Karpas-422 (cell line): Measurements from ENCODE around the gene STK33. TPM values are rescaled to one million over a fixed set of nuclear protein-coding genes. Genes with fewer than 3 reads are reported as not detected.

Source experiments
- DNase-seq: peaks from one replicate; pipeline ENCODE4 v3.0.0-alpha.2; 2015
- H2AFZ ChIP-seq: fragments of 200-600 bp; sonication (generic); 2 replicates; pipeline ENCODE4 v1.6.1; 2014; ENCODE audit warnings: antibody characterized with exemption, low read length, mixed read lengths
- H3K27ac ChIP-seq: fragments of 200-600 bp; sonication (generic); 2 replicates; pipeline ENCODE4 v1.5.1; 2014; ENCODE audit warnings: mild to moderate bottlenecking, low read length, moderate library complexity
- H3K27me3 ChIP-seq: fragments of 200-600 bp; sonication (generic); 2 replicates; pipeline ENCODE4 v1.6.1; 2014; ENCODE audit warnings: low read length, mixed read lengths
- H3K36me3 ChIP-seq: fragments of 200-600 bp; sonication (generic); 2 replicates; pipeline ENCODE4 v1.6.1; 2014; ENCODE audit warnings: low read length, mixed read lengths; ENCODE audit not compliant: insufficient read depth
- H3K4me1 ChIP-seq: fragments of 200-600 bp; sonication (generic); 2 replicates; pipeline ENCODE4 v1.6.1; 2014; ENCODE audit warnings: mild to moderate bottlenecking, low read length, mixed read lengths
- H3K4me2 ChIP-seq: fragments of 200-600 bp; sonication (generic); 2 replicates; pipeline ENCODE4 v1.6.1; 2014; ENCODE audit warnings: low read length, low read depth, mild to moderate bottlenecking; ENCODE audit not compliant: poor library complexity, severe bottlenecking
- H3K4me3 ChIP-seq: fragments of 200-600 bp; sonication (generic); 2 replicates; pipeline ENCODE4 v1.5.1; 2014; ENCODE audit warnings: mild to moderate bottlenecking, antibody characterized with exemption, low read length, mixed read lengths
- H3K79me2 ChIP-seq: fragments of 200-600 bp; sonication (generic); 2 replicates; pipeline ENCODE4 v1.6.1; 2014; ENCODE audit warnings: mild to moderate bottlenecking, low read length, mixed read lengths
- H3K9ac ChIP-seq: fragments of 200-600 bp; sonication (generic); 2 replicates; pipeline ENCODE4 v1.6.0; 2014; ENCODE audit warnings: low read length
- H3K9me2 ChIP-seq: fragments of 200-600 bp; sonication (generic), shearing (Covaris generic); replicated peaks from 2 replicates; pipeline ENCODE4 v1.6.0; 2014; ENCODE audit warnings: mild to moderate bottlenecking, low read length, moderate library complexity; ENCODE audit not compliant: insufficient read depth
- H3K9me3 ChIP-seq: fragments of 300-700, 200-600 bp; sonication (generic); 2 replicates; pipeline ENCODE4 v1.6.1; 2014; ENCODE audit warnings: low read length, mixed read lengths
- H4K20me1 ChIP-seq: fragments of 200-600 bp; sonication (generic); 2 replicates; pipeline ENCODE4 v1.6.1; 2014; ENCODE audit warnings: mild to moderate bottlenecking, antibody characterized with exemption, low read length, low read depth; ENCODE audit not compliant: insufficient read depth
- total RNA-seq: library from RNA; depleted of rRNA; stranded (reverse); fragments of >200 nt; shearing (Covaris generic); gene quantifications from 2 replicates; pipeline ENCODE4 v1.2.3, GENCODE V29; 2014; ENCODE audit warnings: low replicate concordance

STK33 gene
- total RNA-seq, 1 experiment from 2014 or later = 20.2 TPM

DNA sequence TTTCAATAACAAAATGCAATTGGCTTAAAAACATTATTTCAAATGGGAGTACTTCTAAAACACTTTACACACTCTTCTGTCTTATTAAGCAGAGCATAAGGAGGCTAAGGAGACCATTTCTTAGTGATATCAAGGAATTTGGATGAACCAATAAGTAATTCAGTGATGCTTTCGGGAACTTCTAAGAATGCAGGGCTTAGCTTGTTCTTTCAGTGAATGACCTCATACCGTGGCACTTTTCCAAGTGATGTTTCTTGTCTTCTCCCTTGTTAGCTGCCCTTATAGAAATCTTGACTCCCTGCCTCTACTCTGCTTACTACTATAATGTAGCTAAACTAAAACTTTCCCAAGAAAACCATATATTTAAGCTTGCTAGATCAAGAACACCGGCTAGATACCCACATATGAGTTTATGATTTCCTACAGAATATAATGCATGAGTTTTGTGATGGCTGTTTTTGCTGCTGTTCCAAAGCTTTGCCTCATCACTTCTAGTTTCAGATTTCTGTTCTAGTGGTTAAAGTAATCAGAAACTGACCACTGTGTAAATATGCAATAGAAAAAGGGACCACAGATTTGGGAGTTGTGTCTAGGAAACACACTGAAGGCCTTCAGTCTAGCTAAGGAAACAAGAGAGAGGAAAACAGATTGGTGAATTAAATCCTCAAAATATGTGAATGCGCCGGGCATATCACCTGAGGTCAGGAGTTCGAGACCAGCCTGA, 37.5 kb upstream of the STK33 start:
- Histone ChIP-seq H3K27ac (no peak overlapping the region), H4K20me1 (no peaks in the 10 kb centered on the region), H3K4me1 (no peaks in the 10 kb centered on the region), H3K9me3 (no peaks in the 10 kb centered on the region), H3K9me2 (no peaks in the 10 kb centered on the region), H3K4me3 (no peak overlapping the region), H2AFZ (no peak overlapping the region), H3K27me3 (no peaks in the 10 kb centered on the region), H3K79me2 (no peaks in the 10 kb centered on the region), H3K4me2 (no peak overlapping the region), H3K9ac (no peak overlapping the region), H3K36me3 (no peaks in the 10 kb centered on the region)
- DNase-seq = no peak

DNA sequence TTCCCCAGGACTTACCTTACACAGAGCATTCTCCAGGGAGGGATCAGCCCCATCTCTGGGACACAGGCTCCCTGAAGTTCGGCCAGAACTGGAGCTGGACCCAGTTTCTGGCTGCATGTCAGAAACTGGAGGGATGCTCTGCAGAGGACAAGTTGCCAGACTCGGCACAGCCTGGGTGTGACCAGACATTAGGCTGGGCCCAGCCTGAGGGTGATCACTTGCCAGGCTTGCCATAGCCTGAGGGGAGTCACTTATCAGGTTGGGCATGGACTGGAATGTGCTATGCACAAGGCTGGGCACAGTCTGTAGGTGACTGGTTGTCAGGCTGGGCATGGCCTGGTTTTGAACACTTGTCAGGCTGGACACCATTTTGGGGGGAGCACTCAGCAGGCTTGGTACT, 30.7 kb upstream of the STK33 start:
- no peak overlapping the region for H3K4me2 ChIP-seq
- no peaks in the 10 kb centered on the region for H3K9me2 ChIP-seq
- H3K9me3 ChIP-seq = no peaks in the 10 kb centered on the region
- H2AFZ ChIP-seq = no peak overlapping the region
- H3K27me3 ChIP-seq = no peaks in the 10 kb centered on the region
- H4K20me1 ChIP-seq = no peaks in the 10 kb centered on the region
- no peak overlapping the region for H3K27ac ChIP-seq
- DNase-seq = no peak
- no peaks in the 10 kb centered on the region for H3K79me2 ChIP-seq
- H3K4me1 ChIP-seq = peaks cover 5% of the 10 kb centered on the region; the same call in 1 of the 2 replicates
- no peak overlapping the region for H3K4me3 ChIP-seq
- H3K9ac ChIP-seq = no peak overlapping the region
- no peaks in the 10 kb centered on the region for H3K36me3 ChIP-seq

DNA sequence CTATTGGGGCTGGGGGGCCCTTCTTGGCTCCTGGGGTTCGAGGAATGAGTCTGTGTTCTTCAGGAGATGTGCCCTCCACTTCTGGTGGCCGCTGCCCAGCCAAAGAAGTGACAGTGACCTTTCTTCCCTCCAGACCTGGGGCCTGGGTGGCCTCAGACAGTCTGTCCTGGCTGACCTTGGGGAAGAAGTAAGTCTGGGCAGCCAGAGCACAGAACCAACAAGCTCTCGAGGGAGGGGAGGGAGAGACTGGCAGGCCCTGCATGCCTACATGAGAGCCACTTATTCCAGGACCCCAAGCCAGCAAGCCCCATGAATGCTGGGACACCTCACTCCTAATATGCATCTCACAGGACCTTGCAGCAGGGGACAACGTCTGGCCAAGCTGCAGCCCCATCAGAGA, 27.1 kb upstream of the STK33 start:
- H3K4me1 ChIP-seq = peaks cover 5% of the 10 kb centered on the region; the same call in 1 of the 2 replicates
- no peaks in the 10 kb centered on the region for H3K9me3 ChIP-seq
- H3K9me2 ChIP-seq = no peaks in the 10 kb centered on the region
- H3K79me2 ChIP-seq = no peaks in the 10 kb centered on the region
- H3K36me3 ChIP-seq = no peaks in the 10 kb centered on the region
- H3K4me3 ChIP-seq = no peak overlapping the region
- no peak overlapping the region for H3K9ac ChIP-seq
- H2AFZ ChIP-seq = no peak overlapping the region
- H3K4me2 ChIP-seq = no peak overlapping the region
- H3K27ac ChIP-seq = no peak overlapping the region
- DNase-seq = no peak
- H3K27me3 ChIP-seq = no peaks in the 10 kb centered on the region
- H4K20me1 ChIP-seq = no peaks in the 10 kb centered on the region

DNA sequence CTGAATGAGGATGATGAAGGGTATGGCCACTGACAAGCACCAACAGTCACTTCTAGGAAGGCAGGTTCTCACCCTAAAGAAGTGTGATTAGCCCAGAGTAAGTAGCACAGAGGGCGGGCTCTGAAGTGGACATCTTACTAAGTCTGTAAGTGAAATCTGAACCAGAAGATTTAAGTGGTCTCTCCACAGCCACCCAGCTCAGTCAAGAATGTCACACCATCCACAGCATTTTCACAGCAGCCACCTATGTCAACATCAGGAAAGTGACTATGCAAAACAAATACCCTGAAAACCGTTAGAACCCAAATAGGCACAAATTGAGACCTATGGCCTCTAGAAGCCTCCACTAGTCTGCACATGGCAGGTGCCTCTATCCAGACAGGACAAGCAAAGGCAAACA, 23.0 kb upstream of the STK33 start:
- Histone ChIP-seq H3K4me2 (no peak overlapping the region), H3K27me3 (no peaks in the 10 kb centered on the region), H3K9me2 (no peaks in the 10 kb centered on the region), H3K9me3 (no peaks in the 10 kb centered on the region), H4K20me1 (no peaks in the 10 kb centered on the region), H2AFZ (no peak overlapping the region), H3K27ac (no peak overlapping the region), H3K79me2 (no peaks in the 10 kb centered on the region), H3K4me1 (no peaks in the 10 kb centered on the region), H3K9ac (no peak overlapping the region), H3K36me3 (no peaks in the 10 kb centered on the region), H3K4me3 (no peak overlapping the region)
- DNase-seq = no peak

DNA sequence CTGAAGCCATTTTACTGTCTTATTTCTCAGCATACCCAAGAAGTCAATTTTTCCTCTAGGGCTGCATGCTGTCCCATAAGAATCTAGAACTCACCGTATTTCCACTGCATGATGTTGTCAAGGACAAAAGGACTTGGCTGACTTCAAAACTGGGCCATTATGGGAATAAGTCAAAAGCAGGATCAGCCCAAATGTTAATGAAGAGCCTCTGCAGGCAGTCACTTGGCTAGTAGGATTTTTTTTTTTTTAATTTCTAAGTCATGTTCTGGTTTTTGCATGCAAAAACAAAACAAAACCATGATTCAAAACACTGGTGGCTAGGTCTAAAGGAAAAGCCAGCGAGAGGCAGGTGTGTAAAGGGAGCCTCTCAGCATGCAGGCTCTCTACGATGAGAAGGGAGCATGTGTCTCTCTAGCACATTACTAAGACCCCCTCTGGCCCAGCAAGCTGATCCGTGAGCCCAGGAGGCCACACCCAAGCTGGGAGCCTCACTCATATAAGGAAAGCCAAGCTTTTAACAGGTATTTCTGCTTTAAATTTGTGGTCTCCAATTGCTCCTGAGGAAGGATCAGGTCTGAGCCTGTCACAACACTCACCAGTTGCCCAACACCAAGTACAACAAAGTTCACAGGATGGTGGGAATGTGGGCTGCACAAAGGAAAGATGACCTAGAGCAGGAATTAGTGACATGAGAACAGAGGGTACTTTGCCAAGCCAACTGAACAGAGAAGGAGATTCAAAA, 21.4 kb upstream of the STK33 start:
- Histone ChIP-seq H3K27me3 (no peaks in the 10 kb centered on the region), H3K9me2 (no peaks in the 10 kb centered on the region), H3K9me3 (no peaks in the 10 kb centered on the region), H3K9ac (no peak overlapping the region), H3K36me3 (no peaks in the 10 kb centered on the region), H2AFZ (no peak overlapping the region), H4K20me1 (no peaks in the 10 kb centered on the region), H3K27ac (no peak overlapping the region), H3K4me1 (no peaks in the 10 kb centered on the region), H3K4me3 (no peak overlapping the region), H3K79me2 (no peaks in the 10 kb centered on the region), H3K4me2 (no peak overlapping the region)
- DNase-seq = no peak

DNA sequence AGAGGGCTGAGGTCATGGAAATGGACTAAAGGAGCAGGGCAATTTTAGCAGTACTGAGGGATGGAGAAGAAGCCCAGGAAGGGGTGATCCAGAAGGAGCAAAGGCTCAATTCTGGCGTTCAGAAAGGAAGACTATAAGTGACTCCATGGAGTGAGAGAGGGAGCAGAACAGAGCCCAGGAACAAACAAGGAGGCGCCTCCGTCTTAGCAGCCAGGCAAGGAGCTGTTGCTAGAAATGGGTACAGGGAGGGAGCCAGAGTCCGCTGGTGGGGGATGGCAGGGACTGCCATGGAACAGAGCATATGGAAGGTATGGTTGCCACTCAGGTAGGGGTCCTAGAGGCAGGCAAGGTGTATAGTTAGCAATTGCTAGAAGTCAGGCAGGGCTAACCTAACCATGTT, 20.5 kb upstream of the STK33 start:
- no peak overlapping the region for H3K4me2 ChIP-seq
- H3K79me2 ChIP-seq = no peaks in the 10 kb centered on the region
- DNase-seq = no peak

DNA sequence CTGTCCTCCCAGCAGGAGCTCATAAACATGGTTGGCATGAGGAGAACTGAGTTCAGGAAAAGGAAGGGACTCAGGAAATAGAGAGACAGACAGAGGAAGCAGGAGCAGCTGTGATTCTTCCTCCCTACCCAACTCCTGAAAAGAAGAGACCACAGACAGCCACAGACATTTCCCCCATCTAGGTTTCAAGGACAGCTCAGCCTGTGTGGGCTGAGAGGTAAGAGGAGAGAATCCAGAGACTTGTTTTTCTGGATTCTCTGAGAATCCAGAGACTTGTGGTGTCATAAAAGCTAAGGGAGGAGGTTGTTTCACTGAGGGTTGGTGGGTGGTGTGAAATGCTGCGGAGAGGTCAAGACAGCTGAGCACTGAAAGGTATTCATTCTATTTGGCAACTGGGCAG, 19.0 kb upstream of the STK33 start:
- no peaks in the 10 kb centered on the region for H3K79me2 ChIP-seq
- DNase-seq = no peak
- no peaks in the 10 kb centered on the region for H3K36me3 ChIP-seq
- no peak overlapping the region for H2AFZ ChIP-seq
- H3K9ac ChIP-seq = no peak overlapping the region
- no peaks in the 10 kb centered on the region for H3K27me3 ChIP-seq
- H3K4me3 ChIP-seq = no peak overlapping the region
- H4K20me1 ChIP-seq = no peaks in the 10 kb centered on the region
- H3K27ac ChIP-seq = no peak overlapping the region
- H3K4me1 ChIP-seq = no peaks in the 10 kb centered on the region
- H3K9me3 ChIP-seq = no peaks in the 10 kb centered on the region
- H3K9me2 ChIP-seq = no peaks in the 10 kb centered on the region
- no peak overlapping the region for H3K4me2 ChIP-seq

More for the DNA sequence above, 20.5 kb upstream of the STK33 start:
- Histone ChIP-seq H3K9me2 (no peaks in the 10 kb centered on the region), H3K9me3 (no peaks in the 10 kb centered on the region), H3K27ac (no peak overlapping the region), H3K4me3 (no peak overlapping the region), H4K20me1 (no peaks in the 10 kb centered on the region), H3K36me3 (no peaks in the 10 kb centered on the region), H2AFZ (no peak overlapping the region), H3K27me3 (no peaks in the 10 kb centered on the region), H3K4me1 (no peaks in the 10 kb centered on the region), H3K9ac (no peak overlapping the region)

DNA sequence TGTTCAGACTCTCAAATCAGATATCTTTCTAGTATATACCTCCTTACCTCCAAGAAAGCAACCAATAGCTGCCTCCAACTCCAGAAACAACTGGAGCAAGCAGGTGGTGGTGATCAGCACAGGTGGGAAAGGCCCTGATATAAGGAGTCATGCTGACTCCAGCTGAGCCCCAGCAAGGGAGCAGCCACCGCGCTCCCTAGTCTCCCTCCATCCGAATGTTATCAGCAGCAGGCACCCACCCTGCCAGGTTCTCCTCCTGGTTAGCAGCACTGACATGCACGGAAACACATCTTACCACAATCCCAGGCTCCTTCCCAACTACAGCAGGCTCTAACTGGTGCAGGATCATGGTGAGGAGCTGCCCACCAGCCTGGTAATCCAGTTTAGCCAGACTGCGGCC, 18.5 kb upstream of the STK33 start:
- Histone ChIP-seq H3K9ac (no peak overlapping the region), H2AFZ (no peak overlapping the region)

More for the DNA sequence above, 18.5 kb upstream of the STK33 start:
- H3K4me2 ChIP-seq = no peak overlapping the region
- no peaks in the 10 kb centered on the region for H3K9me2 ChIP-seq
- H3K4me1 ChIP-seq = no peaks in the 10 kb centered on the region
- H3K79me2 ChIP-seq = no peaks in the 10 kb centered on the region
- H3K27me3 ChIP-seq = no peaks in the 10 kb centered on the region
- H3K27ac ChIP-seq = no peak overlapping the region
- no peaks in the 10 kb centered on the region for H3K36me3 ChIP-seq
- H4K20me1 ChIP-seq = no peaks in the 10 kb centered on the region
- DNase-seq = no peak
- no peaks in the 10 kb centered on the region for H3K9me3 ChIP-seq
- H3K4me3 ChIP-seq = no peak overlapping the region
